Left forelimb (tissue), 1 donor: ENCODE results near the gene ARVCF.

Experiments used
- DNase-seq: peaks from one replicate; pipeline ENCODE4 v3.0.0-alpha.2; 2018; ENCODE audit warnings: low spot score

The ARVCF gene

GRCh38 chr22:19986410-19987341 lies 29.9 kb downstream of the ARVCF start:
- DNase-seq = peak; percentile 92

DNA sequence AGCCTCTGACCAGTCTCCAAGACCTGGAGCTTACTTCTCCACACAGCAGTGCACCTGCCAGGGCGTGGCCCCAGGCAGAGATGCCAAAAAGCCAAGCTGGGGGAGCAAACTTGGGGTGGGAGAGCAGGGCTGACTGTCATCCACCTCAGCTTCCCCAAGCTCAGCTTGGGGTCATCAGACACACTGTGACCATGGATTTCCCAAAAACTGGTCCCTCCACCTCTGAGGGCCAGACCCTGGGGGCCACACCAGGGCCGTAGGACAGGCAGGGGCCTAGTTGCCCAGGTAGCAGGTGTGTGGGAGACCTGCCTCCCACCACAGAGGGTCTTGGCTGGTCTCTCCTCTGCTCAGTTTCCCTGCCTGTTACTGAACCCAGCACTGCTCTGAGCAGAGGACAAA lies 30.6 kb downstream of the ARVCF start:
- no peak for DNase-seq

- no peak for DNase-seq
Measured at GRCh38 chr22:19984851-19985811, 31.5 kb downstream of the ARVCF start.

DNA sequence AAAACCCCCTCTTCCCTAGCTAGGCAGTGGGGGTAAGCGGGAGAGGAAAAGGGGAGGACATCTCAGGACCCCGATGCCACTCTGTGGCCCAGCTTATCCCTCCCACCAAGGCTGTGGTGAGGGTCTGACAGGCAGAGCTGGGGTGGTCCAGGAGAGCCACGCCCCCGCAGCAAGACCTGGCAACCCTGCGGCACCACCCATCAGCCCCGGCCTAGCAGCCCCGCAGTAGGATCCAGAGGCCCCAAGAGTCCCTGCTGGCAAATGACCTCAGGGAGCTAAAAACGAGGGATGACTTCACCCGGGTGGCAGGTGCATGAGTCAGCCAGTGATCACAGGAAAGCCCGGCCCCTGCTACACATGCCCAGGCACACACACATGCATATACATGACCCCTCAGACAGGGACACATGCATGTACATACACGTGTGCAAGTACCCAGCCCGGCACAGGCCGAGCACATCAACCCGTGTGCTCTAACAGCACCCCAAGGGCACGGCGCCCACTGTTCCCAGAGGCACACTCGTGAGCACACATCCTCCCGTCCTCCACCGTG lies 32.3 kb downstream of the ARVCF start:
- no peak for DNase-seq

GRCh38 chr22:19983741-19984140 lies 32.9 kb downstream of the ARVCF start:
- no peak for DNase-seq

GRCh38 chr22:19982991-19983578 lies 33.5 kb downstream of the ARVCF start:
- DNase-seq = no peak

DNA sequence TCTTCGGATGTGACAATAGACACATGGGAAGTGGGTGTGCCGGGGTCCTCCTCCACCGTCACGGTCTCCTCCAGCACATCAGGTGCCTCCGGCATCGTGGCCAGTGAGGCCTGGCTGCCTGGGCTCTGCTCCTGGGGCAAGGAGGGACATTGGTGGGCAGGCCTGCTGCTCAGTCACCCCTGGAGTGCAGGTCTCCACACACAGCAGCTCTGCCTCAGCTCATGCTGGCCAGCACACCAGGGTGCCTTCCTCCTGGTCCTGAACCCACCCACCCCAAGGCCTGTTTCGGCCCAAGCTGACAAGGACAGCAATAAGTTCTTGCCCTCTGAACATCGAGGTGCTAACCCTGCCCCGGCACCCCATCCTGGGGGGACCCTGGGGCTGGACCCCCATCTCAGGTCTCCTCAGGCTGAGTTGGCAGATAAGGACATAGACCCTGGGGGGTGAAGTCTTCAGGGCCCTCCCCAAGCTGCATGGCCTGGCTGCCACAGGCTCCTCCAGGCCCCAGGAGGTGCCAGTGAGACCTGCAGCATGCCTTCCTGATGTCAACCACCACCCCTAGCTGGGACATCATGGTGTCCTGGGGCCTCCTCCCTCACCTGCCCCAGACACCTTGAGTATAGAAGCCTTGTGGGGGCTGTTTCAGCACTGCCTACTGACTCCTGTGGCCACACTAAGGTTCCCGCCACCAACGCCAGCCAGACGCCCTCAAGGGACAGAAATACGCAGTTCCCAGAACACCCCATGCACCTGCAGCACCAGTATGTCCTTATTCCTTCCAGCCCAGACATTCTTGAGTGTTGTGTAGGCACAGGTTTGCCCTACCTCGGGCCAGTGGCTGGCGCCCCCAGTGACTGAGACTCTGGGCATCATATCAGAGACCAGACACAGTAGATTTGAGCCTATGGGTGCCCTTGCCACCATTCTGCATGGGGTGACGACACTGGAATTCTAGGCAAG lies 34.4 kb downstream of the ARVCF start:
- no peak for DNase-seq

DNA sequence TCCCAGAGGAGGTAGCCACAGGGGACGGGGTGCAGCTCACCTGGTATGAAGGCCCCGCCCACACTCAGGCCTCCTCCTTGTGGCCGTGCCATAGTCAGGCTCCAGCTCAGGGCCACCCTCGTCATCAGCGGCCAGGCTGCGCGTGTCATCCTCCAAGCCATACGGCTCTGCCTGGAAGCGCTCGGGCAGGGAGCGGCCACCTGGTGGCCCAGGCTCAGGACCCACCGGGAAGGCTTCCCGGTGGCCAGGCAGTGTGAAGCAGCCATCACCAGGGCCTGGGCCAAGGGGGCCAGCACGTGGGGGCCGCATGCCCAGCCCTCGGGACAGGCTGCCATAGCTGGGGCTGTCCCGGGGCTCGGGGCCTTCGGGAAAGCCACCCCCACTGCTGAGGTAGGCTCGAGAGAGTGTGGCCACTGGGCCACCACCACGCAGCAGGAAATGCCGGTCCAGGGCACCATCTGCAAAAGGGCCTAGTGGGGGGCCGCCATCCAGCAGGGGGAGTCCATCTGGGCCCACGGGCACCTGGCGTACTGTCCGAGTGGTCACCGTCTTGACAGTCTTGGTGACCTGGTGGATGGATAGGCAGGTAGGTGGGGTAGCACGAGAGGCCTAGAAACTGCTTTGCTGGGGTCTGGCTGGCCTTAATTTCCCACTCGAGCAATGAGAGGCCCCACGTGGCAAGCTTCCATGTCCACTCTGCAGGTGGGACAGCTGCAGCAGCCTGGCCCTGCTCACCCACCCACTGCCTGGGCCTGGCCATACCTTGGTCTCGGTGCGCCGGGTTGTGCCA lies 35.3 kb downstream of the ARVCF start:
- DNase-seq = no peak

- DNase-seq = no peak
Measured at GRCh38 chr22:19980766-19981165, 35.9 kb downstream of the ARVCF start.

DNA sequence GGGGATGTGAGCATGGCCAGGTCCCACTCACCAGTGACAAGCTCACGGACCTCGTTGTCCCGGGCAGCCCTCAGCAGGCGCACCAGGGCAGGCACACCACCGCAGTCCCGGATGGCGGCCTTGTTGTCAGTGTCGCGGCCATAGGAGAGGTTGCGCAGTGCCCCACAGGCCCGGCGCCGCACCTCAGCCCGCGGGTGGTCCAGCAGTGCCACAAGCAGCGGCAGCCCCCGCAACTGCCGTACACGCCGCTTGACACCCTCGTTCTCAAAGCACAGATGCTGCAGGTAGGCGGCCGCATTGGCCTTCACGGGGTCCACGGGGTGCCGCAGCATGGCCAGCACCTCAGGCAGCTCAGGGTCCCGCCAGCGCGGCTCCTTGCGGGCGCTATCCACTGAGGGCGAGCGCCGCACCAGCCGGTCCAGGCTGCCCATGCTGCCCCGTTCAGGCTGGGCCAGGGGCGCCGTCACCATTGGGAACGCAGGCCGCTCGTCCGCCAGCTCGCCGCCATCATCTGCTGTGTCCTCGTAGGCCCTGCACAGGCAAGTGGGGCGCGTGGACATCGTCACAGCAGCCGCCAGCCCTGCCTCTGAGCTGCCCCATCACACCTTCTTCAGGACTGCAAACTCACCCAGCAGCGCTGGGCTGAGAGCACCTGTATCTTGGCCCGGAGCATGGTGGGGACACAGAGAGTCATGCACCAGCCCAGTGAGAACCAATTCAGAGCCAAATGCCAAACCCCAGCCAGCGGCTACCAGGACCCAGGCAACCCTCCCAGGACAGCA lies 36.7 kb downstream of the ARVCF start:
- no peak for DNase-seq

DNA sequence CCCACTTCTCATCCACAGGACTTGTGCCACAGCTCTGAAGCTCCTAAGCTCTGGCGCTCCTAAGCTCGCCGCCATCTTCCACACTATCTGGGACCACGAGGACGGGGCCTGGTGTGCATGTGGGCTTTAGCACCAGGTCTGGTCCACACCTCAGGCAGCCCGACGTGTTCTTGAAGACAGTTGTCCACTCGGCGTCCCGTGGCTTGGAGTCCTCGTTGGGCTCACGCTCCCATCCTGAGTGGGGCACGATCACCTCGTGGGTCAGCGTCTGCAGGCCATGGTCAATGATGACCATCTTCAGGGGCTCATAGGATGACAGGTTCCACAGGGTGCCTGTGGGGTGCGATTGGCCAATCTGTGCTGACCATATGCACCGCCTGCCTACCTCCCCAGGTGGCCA lies 37.9 kb downstream of the ARVCF start:
- no peak for DNase-seq

GRCh38 chr22:19977296-19978243 lies 39.1 kb downstream of the ARVCF start:
- no peak for DNase-seq

DNA sequence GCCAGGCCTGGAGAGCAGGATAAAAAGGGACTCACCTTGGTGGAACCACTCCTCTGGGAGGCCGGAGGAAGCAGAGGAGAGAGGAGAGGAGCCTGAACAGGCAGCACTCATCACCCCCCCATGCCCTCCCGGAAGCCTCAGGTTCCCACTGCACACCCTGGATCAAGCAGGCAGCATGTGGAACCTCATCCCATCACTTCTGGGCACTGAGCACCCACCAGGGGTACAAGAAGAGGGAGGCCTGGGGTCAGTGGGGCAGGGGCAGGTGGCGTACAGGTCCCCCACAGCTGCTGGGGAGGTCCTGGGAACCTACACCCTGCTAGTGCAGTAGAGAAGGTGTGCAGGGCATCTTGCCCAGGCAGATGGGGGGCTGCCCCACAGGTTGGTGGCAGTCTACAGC lies 40.0 kb downstream of the ARVCF start:
- DNase-seq = no peak

DNA sequence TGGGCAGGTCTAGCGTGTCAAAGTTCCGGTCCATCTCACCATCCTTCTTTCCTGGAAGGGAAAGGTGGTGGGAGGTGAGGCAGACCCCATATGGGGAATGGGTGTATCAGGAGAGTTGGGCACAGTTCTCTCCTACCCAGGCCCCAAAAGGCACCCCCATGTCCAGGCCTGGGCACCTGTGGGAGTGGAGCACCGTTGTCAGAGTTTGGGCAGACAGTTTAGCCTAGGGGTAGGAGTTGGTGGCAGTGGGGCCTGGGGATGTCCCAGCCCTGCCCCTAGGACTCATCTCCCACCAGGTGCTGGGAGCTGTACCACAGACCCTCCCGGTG lies 41.0 kb downstream of the ARVCF start:
- DNase-seq = no peak

GRCh38 chr22:19974935-19975706 lies 41.5 kb downstream of the ARVCF start:
- no peak for DNase-seq

GRCh38 chr22:19974268-19974861 lies 42.3 kb downstream of the ARVCF start:
- no peak for DNase-seq
